Panc1 (cell line): Measurements from ENCODE around the gene DAB1.

Experiments used
- CTCF ChIP-seq: fragments of 450-650 bp; IDR thresholded peaks from 2 replicates; pipeline ENCODE4 v1.5.1; 2017; ENCODE audit warnings: mild to moderate bottlenecking
- POLR2AphosphoS5 ChIP-seq: IDR thresholded peaks from 2 replicates; pipeline ENCODE4 v1.6.1; 2012; ENCODE audit warnings: mild to moderate bottlenecking, low read depth, low read length, moderate library complexity
- REST ChIP-seq, 2 experiments: IDR thresholded peaks; 2 replicates each; pipeline ENCODE4 v1.6.1; 2011 to 2012; ENCODE audit warnings: low read depth in 2 of 2, control low read depth in 1 of 2, low read length in 1 of 2, mild to moderate bottlenecking in 1 of 2, moderate library complexity in 1 of 2; ENCODE audit not compliant: insufficient read depth in 1 of 2

- TF ChIP-seq CTCF (no peak), POLR2AphosphoS5 (no peak), REST (IDR thresholded peaks at IDR 0.05; ENCODE audit: insufficient read depth in 1 of 2, low read depth in 2 of 2, low read length in 1 of 2) (no peak)
Measured at GRCh38 chr1:56993475-56993874, 430.4 kb downstream of the DAB1 start.
